ENCODE measurements around the gene TOMM7. TPM values are rescaled to one million over a fixed set of nuclear protein-coding genes. Genes with fewer than 3 reads are reported as not detected.

TOMM7 gene
- total and polyA plus RNA-seq, 9 of the 15 experiments (the other 6 are each of a cell fraction or from before 2014, with no cell fraction given): 283 to 1,717 (median 638) TPM

DNA sequence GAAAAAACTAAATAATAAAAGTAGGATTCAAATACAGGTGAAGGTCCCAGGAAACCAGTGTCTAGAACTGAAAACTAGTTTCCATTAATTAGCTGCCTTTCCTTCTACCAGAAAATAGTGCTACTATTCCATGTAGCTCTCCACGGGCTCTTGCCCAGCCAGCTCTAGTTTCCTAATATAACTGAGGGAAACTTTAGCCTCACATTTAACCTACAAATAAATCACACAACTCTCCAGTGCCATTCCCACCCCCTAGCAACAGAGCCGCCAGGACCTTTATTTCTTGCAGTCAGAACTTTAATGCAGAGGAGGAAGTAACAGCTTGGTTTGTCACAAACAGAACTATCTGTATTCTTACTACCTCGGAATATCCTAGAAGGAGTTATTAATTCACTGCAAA is 10.3 kb downstream of the TOMM7 start (continued):
- TF ChIP-seq, protein P1, sequence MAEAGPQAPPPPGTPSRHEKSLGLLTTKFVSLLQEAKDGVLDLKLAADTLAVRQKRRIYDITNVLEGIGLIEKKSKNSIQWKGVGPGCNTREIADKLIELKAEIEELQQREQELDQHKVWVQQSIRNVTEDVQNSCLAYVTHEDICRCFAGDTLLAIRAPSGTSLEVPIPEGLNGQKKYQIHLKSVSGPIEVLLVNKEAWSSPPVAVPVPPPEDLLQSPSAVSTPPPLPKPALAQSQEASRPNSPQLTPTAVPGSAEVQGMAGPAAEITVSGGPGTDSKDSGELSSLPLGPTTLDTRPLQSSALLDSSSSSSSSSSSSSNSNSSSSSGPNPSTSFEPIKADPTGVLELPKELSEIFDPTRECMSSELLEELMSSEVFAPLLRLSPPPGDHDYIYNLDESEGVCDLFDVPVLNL (CRISPR knock-in tag; IDR thresholded peaks at IDR 0.05; ENCODE audit: low read depth): no peak
- no peak for TF ChIP-seq TRIM28 (IDR thresholded peaks at IDR 0.05)
- TF ChIP-seq, protein P2, sequence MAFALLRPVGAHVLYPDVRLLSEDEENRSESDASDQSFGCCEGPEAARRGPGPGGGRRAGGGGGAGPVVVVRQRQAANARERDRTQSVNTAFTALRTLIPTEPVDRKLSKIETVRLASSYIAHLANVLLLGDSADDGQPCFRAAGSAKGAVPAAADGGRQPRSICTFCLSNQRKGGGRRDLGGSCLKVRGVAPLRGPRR (CRISPR knock-in tag; IDR thresholded peaks at IDR 0.05): no peak
- TF ChIP-seq ZNF445 (CRISPR knock-in tag; IDR thresholded peaks at IDR 0.05; ENCODE audit: low read depth): no peak
- no peak for TF ChIP-seq NUFIP1 (IDR thresholded peaks at IDR 0.05; ENCODE audit: partially characterized antibody)
- no peak for TF ChIP-seq MAZ (CRISPR knock-in tag; conservative IDR thresholded peaks at IDR 0.05 in 1 of 2, IDR thresholded peaks at IDR 0.05 in 1 of 2)

DNA sequence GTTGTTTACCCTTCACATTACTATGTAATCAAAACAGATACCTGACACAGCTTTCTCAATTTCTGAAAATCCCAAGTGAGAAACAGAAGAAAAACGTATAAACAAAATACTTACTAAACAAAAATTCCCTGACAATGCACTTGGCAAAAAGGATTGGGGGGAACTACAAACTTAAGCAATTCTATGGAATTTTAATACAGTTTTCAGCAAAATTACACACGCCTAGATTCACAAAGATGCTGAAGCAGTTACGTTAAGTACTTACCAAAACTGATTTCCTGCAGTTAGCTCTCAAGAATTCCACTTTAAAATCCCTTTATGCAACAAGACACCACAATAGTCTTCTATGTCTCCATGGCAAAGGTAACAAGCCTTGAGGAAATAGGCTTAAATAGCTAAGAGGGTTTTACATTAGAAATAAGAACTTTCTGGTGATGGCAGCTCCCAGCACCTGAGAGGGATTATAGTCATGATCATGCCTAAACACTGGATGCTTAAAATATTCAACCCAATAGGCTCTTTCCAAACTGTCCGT is 10.8 kb downstream of the TOMM7 start:
- Histone ChIP-seq H4K20me1 (replicated peaks; ENCODE audit: control insufficient read depth, insufficient read depth, low read length) (no peaks in the 10 kb centered on the region), H3K36me3 (ENCODE audit: control insufficient read depth, insufficient read depth, low read length) (peaks cover 48% of the 10 kb centered on the region), H3K27ac (ENCODE audit: extremely low read depth, low read depth, low read length) (no peak overlapping the region), H3K4me3 (no peak overlapping the region), H3K79me2 (ENCODE audit: control insufficient read depth, insufficient read depth, low read length) (peaks cover 24% of the 10 kb centered on the region), H3K9me1 (ENCODE audit: control insufficient read depth, insufficient read depth, low read length) (no peaks in the 10 kb centered on the region), H3K9ac (ENCODE audit: insufficient read depth in 1 of 2, low read depth in 2 of 2, low read length in 2 of 2) (no peak overlapping the region), H3K27me3 (ENCODE audit: control insufficient read depth in 2 of 2, insufficient read depth in 2 of 2, low read length in 2 of 2) (no peaks in the 10 kb centered on the region), H3K4me1 (replicated peaks in 1 of 2; ENCODE audit: control insufficient read depth in 2 of 2, insufficient read depth in 2 of 2, low read length in 2 of 2) (peaks cover 0 to 3% of the 10 kb centered on the region in 2 experiments; a peak in 2 of 5 replicates), H3K9me3 (replicated peaks; ENCODE audit: control insufficient read depth, insufficient read depth, low read depth, low read length) (no peaks in the 10 kb centered on the region), H3K4me2 (ENCODE audit: insufficient read depth, low read length) (no peak overlapping the region), H2AFZ (ENCODE audit: low read depth, low read length) (no peak overlapping the region)
- no peak for ATAC-seq
- POLR2A ChIA-PET: interaction anchor here (0.9 to 1.4 kb wide), 3 partner anchors 44 to 251 kb away, joined by 3 to 4 read pairs (median 3); no protein-coding TSS in a partner anchor
- 78% methylated on average over 4 of the region's 4 CpGs for WGBS (ENCODE audit: insufficient coverage, low coverage, missing lambda C conversion rate)
- intact Hi-C loops (cut with micrococcal nuclease) (no loop called here), in situ Hi-C loops (cut with MboI) (no loop called here)
- no peak for TF ChIP-seq FOXJ2 (tag; IDR thresholded peaks at IDR 0.05)
- TF ChIP-seq POLR2AphosphoS2 (IDR thresholded peaks at IDR 0.05; ENCODE audit: low read length): 0 out of 2 replicates have a peak, but pooled peaks have one; percentile 33
- TF ChIP-seq ASH1L (IDR thresholded peaks at IDR 0.05; ENCODE audit: borderline replicate concordance, low read depth, partially characterized antibody): no peak
- TF ChIP-seq TAF1 (IDR thresholded peaks at IDR 0.05; ENCODE audit: control insufficient read depth, extremely low read depth, insufficient read depth, low read length, severe bottlenecking): no peak
- no peak for TF ChIP-seq ZNF778 (CRISPR knock-in tag; IDR thresholded peaks at IDR 0.05)
- no peak for TF ChIP-seq OTX1 (CRISPR knock-in tag; IDR thresholded peaks at IDR 0.05)
- no peak for TF ChIP-seq PYGO2 (tag; IDR thresholded peaks at IDR 0.05)
- TF ChIP-seq, protein P3, sequence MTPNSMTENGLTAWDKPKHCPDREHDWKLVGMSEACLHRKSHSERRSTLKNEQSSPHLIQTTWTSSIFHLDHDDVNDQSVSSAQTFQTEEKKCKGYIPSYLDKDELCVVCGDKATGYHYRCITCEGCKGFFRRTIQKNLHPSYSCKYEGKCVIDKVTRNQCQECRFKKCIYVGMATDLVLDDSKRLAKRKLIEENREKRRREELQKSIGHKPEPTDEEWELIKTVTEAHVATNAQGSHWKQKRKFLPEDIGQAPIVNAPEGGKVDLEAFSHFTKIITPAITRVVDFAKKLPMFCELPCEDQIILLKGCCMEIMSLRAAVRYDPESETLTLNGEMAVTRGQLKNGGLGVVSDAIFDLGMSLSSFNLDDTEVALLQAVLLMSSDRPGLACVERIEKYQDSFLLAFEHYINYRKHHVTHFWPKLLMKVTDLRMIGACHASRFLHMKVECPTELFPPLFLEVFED (CRISPR knock-in tag; conservative IDR thresholded peaks at IDR 0.05): no peak
- TF ChIP-seq, protein P4, sequence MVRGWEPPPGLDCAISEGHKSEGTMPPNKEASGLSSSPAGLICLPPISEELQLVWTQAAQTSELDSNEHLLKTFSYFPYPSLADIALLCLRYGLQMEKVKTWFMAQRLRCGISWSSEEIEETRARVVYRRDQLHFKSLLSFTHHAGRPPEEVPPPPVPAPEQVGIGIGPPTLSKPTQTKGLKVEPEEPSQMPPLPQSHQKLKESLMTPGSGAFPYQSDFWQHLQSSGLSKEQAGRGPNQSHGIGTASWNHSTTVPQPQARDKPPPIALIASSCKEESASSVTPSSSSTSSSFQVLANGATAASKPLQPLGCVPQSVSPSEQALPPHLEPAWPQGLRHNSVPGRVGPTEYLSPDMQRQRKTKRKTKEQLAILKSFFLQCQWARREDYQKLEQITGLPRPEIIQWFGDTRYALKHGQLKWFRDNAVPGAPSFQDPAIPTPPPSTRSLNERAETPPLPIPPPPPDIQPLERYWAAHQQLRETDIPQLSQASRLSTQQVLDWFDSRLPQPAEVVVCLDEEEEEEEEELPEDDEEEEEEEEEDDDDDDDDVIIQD (CRISPR knock-in tag; IDR thresholded peaks at IDR 0.05): no peak
- TF ChIP-seq ZNF316 (IDR thresholded peaks at IDR 0.05): 0 out of 2 replicates have a peak, but pooled peaks have one; percentile 11
- no peak for FAIRE-seq
- CTCF ChIA-PET (ENCODE audit: low intra/inter-chr PET ratio): no interaction called here
- no peak for DNase-seq (ENCODE audit: extremely low read depth in 1 of 4, low spot score in 3 of 4)
- no TSS peak for BruUV-seq (replicated peaks)

All from K562 (cell line).